ENCODE measurements around the gene FREY1. TPM values are rescaled to one million over a fixed set of nuclear protein-coding genes. Genes with fewer than 3 reads are reported as not detected.

The FREY1 gene
- total and polyA plus RNA-seq, 9 of the 15 experiments (the other 6 are each of a cell fraction or from before 2014, with no cell fraction given) = 0.25 to 1.5 (median 1.1) TPM; not detected in 5

DNA sequence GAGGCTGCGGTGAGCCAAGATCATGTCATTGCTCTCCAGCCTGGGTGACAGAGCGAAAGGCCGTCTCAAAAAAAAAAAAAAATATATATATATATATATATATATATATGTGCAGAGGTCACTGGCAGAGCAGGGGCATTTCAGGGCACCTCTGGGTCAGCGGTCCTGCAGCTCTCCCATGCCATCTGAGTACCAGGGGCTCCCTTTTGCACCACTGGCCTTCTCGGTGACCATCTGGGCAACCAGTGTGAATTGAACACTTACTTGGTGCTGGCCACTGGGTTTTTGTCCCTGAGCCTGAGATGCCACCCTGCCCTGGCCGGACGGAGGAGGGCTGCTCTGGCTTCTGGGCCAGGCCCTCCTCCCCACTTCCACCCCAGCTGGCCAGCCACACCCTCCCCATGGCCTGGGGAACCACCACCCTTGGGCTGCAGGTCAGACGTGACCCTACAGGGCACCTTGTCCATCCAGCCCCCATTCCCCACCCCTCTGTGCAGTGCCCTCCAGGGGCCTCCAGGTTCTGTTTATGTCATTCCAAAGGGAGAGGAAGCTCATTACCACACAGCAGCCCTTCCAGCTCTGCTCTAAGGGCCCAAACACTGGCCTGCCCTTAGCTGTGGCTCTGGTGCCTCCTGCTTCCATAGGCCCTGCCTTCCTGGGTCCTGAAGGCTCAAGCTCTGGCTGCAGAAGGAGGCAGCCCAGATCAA lies 11.4 kb downstream of the FREY1 start:
- H3K4me1 ChIP-seq (replicated peaks in 1 of 2; ENCODE audit: control insufficient read depth in 2 of 2, insufficient read depth in 2 of 2, low read length in 2 of 2) = peaks cover 6 to 31% of the 10 kb centered on the region in 2 experiments; a peak in 4 of 5 replicates
- no peaks in the 10 kb centered on the region for H3K36me3 ChIP-seq (ENCODE audit: control insufficient read depth, insufficient read depth, low read length)
- TF ChIP-seq, protein P1, sequence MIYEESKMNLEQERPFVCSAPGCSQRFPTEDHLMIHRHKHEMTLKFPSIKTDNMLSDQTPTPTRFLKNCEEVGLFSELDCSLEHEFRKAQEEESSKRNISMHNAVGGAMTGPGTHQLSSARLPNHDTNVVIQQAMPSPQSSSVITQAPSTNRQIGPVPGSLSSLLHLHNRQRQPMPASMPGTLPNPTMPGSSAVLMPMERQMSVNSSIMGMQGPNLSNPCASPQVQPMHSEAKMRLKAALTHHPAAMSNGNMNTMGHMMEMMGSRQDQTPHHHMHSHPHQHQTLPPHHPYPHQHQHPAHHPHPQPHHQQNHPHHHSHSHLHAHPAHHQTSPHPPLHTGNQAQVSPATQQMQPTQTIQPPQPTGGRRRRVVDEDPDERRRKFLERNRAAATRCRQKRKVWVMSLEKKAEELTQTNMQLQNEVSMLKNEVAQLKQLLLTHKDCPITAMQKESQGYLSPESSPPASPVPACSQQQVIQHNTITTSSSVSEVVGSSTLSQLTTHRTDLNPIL (CRISPR knock-in tag; IDR thresholded peaks at IDR 0.05) = no peak
- no TSS peak for BruUV-seq (replicated peaks)
- no peaks in the 10 kb centered on the region for H3K9me3 ChIP-seq (replicated peaks; ENCODE audit: control insufficient read depth, insufficient read depth, low read depth, low read length)
- no peaks in the 10 kb centered on the region; a peak in 2 of 5 replicates for H3K27me3 ChIP-seq (ENCODE audit: control insufficient read depth in 2 of 2, insufficient read depth in 2 of 2, low read length in 2 of 2)
- no peak overlapping the region for H3K27ac ChIP-seq (ENCODE audit: extremely low read depth, low read depth, low read length)
- no peak overlapping the region for H2AFZ ChIP-seq (ENCODE audit: low read depth, low read length)
- POLR2A ChIA-PET = interaction anchor here (0.6 to 1.2 kb wide), 3 partner anchors 100 to 287 kb away, joined by 3 to 4 read pairs (median 3); no protein-coding TSS in a partner anchor
- H3K9ac ChIP-seq (ENCODE audit: insufficient read depth in 1 of 2, low read depth in 2 of 2, low read length in 2 of 2) = 0 out of 4 replicates have a peak overlapping the region, but pooled peaks of 1 of the 2 experiments have one; percentile 46
- intact Hi-C loops (cut with micrococcal nuclease) (no loop called here), in situ Hi-C loops (cut with MboI) (no loop called here)
- H3K4me2 ChIP-seq (ENCODE audit: insufficient read depth, low read length) = no peak overlapping the region
- 40% methylated on average over 5 of the region's 8 CpGs for WGBS (ENCODE audit: insufficient coverage, low coverage, missing lambda C conversion rate)
- DNase-seq (ENCODE audit: extremely low read depth in 1 of 4, low spot score in 3 of 4) (no peak), FAIRE-seq (no peak), ATAC-seq (no peak)
- no peaks in the 10 kb centered on the region for H3K79me2 ChIP-seq (ENCODE audit: control insufficient read depth, insufficient read depth, low read length)
- H3K4me3 ChIP-seq = no peak overlapping the region
- H3K9me1 ChIP-seq (ENCODE audit: control insufficient read depth, insufficient read depth, low read length) = no peaks in the 10 kb centered on the region
- H4K20me1 ChIP-seq (replicated peaks; ENCODE audit: control insufficient read depth, insufficient read depth, low read length) = 0 out of 2 replicates have a peak, but pooled peaks cover 9% of the 10 kb centered on the region
- CTCF ChIA-PET (ENCODE audit: low intra/inter-chr PET ratio) = no interaction called here

Measured in K562 (cell line).